CD4-positive, alpha-beta T cell (primary cell): ENCODE results near the gene GRIN2A. TPM values are rescaled to one million over a fixed set of nuclear protein-coding genes. Genes with fewer than 3 reads are reported as not detected.

ENCODE experiments used
- ATAC-seq: fragments of 200-7000 bp; cut with Tn5 transposase; one replicate; pipeline ENCODE4 v1.10.0; 2022; ENCODE audit warnings: mild to moderate bottlenecking; ENCODE audit not compliant: poor library complexity
- CTCF ChIA-PET: fragments of 350-600 bp; sonication (Branson Sonifier 250); formaldehyde crosslinking; loops from one replicate; lab custom pipeline; 2021; ENCODE audit warnings: antibody characterized with exemption, inconsistent platforms; lab: Charles Lee
- POLR2A ChIA-PET: fragments of 350-600 bp; sonication (Branson Sonifier 250); formaldehyde crosslinking; loops from one replicate; lab custom pipeline; 2021; ENCODE audit warnings: antibody characterized with exemption, inconsistent platforms; lab: Charles Lee
- DNase-seq, 14 experiments: peaks; one replicate each; pipeline ENCODE4 v3.0.0-alpha.2; 2013 to 2020; ENCODE audit warnings: mixed read lengths in 2 of 14
- H3K27ac ChIP-seq, 2 donors: one replicate each; pipeline versions ENCODE4 v1.5.1 to v1.7.0; 2013; ENCODE audit warnings: low read length in 2 of 2, low read depth in 1 of 2, mild to moderate bottlenecking in 1 of 2
- H3K27me3 ChIP-seq, 2 experiments: 1 replicate in 1 of 2; 2 replicates in 1 of 2; pipeline versions ENCODE4 v1.6.1 to v1.7.0; 2013; ENCODE audit warnings: low read length in 2 of 2, control low read depth in 1 of 2, mild to moderate bottlenecking in 1 of 2, moderate library complexity in 1 of 2; ENCODE audit not compliant: insufficient read depth in 2 of 2, control insufficient read depth in 1 of 2
- H3K36me3 ChIP-seq: one replicate; pipeline ENCODE4 v1.6.1; 2013; ENCODE audit warnings: low read length, control low read depth; ENCODE audit not compliant: insufficient read depth
- H3K4me1 ChIP-seq: one replicate; pipeline ENCODE4 v1.6.1; 2013; ENCODE audit warnings: low read length, control low read depth; ENCODE audit not compliant: insufficient read depth
- H3K4me3 ChIP-seq: one replicate; pipeline ENCODE4 v1.5.1; 2013; ENCODE audit warnings: mild to moderate bottlenecking, low read length, moderate library complexity
- H3K9me3 ChIP-seq, 2 experiments: 1 replicate in 1 of 2; 2 replicates in 1 of 2; pipeline versions ENCODE4 v1.6.1 to v1.7.0; 2013; ENCODE audit warnings: low read length in 2 of 2, mild to moderate bottlenecking in 2 of 2, control low read depth in 1 of 2, moderate library complexity in 1 of 2; ENCODE audit not compliant: control insufficient read depth in 1 of 2, insufficient read depth in 1 of 2
- H3K27ac Mint-ChIP-seq: one replicate; pipeline ENCODE4 v1.8.0; 2020; ENCODE audit warnings: mixed read lengths
- H3K27me3 Mint-ChIP-seq: one replicate; pipeline ENCODE4 v1.8.0; 2021; ENCODE audit warnings: mixed read lengths
- H3K36me3 Mint-ChIP-seq: one replicate; pipeline ENCODE4 v1.8.0; 2021; ENCODE audit warnings: low read depth, mixed read lengths
- H3K4me1 Mint-ChIP-seq: one replicate; pipeline ENCODE4 v1.8.0; 2021; ENCODE audit warnings: low read depth, mixed read lengths
- H3K4me3 Mint-ChIP-seq: one replicate; pipeline ENCODE4 v1.8.0; 2020; ENCODE audit warnings: mild to moderate bottlenecking, mixed read lengths
- H3K9me3 Mint-ChIP-seq: one replicate; pipeline ENCODE4 v1.8.0; 2020; ENCODE audit warnings: mixed read lengths
- intact Hi-C, 2 experiments: fragments of 100-400 bp; cut with DNase I in 1 of 2; cut with micrococcal nuclease in 1 of 2; formaldehyde crosslinking; loops; one replicate each; pipeline versions ENCODE4 v1.15.1 to v1.9.0; 2023 to 2025; cut with DNase I, micrococcal nuclease
- total RNA-seq, 174 experiments: library from RNA in 2 of 174; stranded (reverse) in 2 of 174; gene quantifications; one replicate each; pipeline ENCODE4 v1.2.3 and lab custom pipeline; 2021 to 2026
- TF ChIP-seq, protein P1 (sequence below): fragments of 200-600 bp; IDR thresholded peaks from one replicate; pipeline ENCODE4 v1.8.0; 2022; ENCODE audit warnings: antibody characterized with exemption, mild to moderate bottlenecking

The GRIN2A gene
- total RNA-seq, 2 experiments from 2014 or later, result not detected

- POLR2A ChIA-PET, result no interaction called here
- H3K36me3 Mint-ChIP-seq, result no peaks in the 10 kb centered on the region
- H3K4me1 Mint-ChIP-seq, result no peaks in the 10 kb centered on the region
- CTCF ChIA-PET, result no interaction called here
- DNase-seq, result no peak
- no peaks in the 10 kb centered on the region for H3K36me3 ChIP-seq
- H3K27me3 Mint-ChIP-seq, result no peaks in the 10 kb centered on the region
- no peak for ATAC-seq
- H3K9me3 ChIP-seq, result no peaks in the 10 kb centered on the region
- TF ChIP-seq, protein P1, sequence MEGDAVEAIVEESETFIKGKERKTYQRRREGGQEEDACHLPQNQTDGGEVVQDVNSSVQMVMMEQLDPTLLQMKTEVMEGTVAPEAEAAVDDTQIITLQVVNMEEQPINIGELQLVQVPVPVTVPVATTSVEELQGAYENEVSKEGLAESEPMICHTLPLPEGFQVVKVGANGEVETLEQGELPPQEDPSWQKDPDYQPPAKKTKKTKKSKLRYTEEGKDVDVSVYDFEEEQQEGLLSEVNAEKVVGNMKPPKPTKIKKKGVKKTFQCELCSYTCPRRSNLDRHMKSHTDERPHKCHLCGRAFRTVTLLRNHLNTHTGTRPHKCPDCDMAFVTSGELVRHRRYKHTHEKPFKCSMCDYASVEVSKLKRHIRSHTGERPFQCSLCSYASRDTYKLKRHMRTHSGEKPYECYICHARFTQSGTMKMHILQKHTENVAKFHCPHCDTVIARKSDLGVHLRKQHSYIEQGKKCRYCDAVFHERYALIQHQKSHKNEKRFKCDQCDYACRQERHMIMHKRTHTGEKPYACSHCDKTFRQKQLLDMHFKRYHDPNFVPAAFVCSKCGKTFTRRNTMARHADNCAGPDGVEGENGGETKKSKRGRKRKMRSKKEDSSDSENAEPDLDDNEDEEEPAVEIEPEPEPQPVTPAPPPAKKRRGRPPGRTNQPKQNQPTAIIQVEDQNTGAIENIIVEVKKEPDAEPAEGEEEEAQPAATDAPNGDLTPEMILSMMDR, result no peak
- intact Hi-C loops, result no loop called here
- no peaks in the 10 kb centered on the region for H3K4me1 ChIP-seq
- H3K27ac ChIP-seq, result no peak overlapping the region
- no peaks in the 10 kb centered on the region for H3K9me3 Mint-ChIP-seq
- no peak overlapping the region for H3K4me3 Mint-ChIP-seq
- no peak overlapping the region for H3K4me3 ChIP-seq
- no peak overlapping the region for H3K27ac Mint-ChIP-seq
- H3K27me3 ChIP-seq, result no peaks in the 10 kb centered on the region
These were observed 204.8 kb downstream of the GRIN2A start for GRCh38 chr16:9977333-9977897.

GRCh38 chr16:9976601-9977000 is 205.6 kb downstream of the GRIN2A start:
- ChIA-PET POLR2A (no interaction called here), CTCF (no interaction called here)
- H3K36me3 ChIP-seq, result no peaks in the 10 kb centered on the region
- H3K4me3 Mint-ChIP-seq, result no peak overlapping the region
- H3K27ac ChIP-seq, result no peak overlapping the region
- no peak for DNase-seq
- no peaks in the 10 kb centered on the region for H3K27me3 Mint-ChIP-seq
- no peak overlapping the region for H3K4me3 ChIP-seq
- TF ChIP-seq, protein P1, result no peak
- no peaks in the 10 kb centered on the region for H3K27me3 ChIP-seq
- no peaks in the 10 kb centered on the region for H3K4me1 ChIP-seq
- H3K36me3 Mint-ChIP-seq, result no peaks in the 10 kb centered on the region
- no peak overlapping the region for H3K27ac Mint-ChIP-seq
- no peaks in the 10 kb centered on the region for H3K9me3 Mint-ChIP-seq
- ATAC-seq, result no peak
- H3K4me1 Mint-ChIP-seq, result no peaks in the 10 kb centered on the region
- intact Hi-C loops, result no loop called here
- H3K9me3 ChIP-seq, result no peaks in the 10 kb centered on the region

DNA sequence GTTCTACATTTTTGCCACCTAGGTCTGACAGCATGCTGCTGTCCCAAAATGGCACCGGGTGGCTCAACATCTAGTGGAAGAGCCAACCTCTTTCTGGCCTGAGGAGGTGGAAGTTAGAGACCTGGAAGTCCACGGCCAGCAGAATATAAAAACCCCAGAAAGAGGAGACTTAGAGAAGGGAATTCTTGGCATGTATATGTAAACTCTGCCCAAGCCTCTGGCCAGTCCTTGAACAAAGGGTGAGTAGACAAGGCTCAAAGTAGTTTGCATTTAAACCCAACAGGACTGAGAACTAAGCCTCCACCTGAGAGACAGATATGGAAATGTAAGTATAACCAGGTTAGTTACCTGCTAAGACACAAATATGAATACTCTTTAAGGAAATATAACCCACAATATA is 210.3 kb downstream of the GRIN2A start:
- Histone ChIP-seq H3K36me3 (no peaks in the 10 kb centered on the region), H3K4me3 (no peak overlapping the region), H3K27ac (no peak overlapping the region), H3K4me1 (no peaks in the 10 kb centered on the region), H3K9me3 (peaks cover 0 to 10% of the 10 kb centered on the region in 2 experiments), H3K27me3 (no peaks in the 10 kb centered on the region)
- POLR2A ChIA-PET, result no interaction called here
- Mint-ChIP-seq H3K4me1 (no peaks in the 10 kb centered on the region), H3K4me3 (no peak overlapping the region), H3K27me3 (peaks cover 5% of the 10 kb centered on the region), H3K9me3 (peaks cover 7% of the 10 kb centered on the region), H3K27ac (no peak overlapping the region), H3K36me3 (no peaks in the 10 kb centered on the region)
- CTCF ChIA-PET, result no interaction called here
- DNase-seq, result no peak
- intact Hi-C loops, result no loop called here
- no peak for ATAC-seq
- TF ChIP-seq, protein P1, result no peak
